Measurements from ENCODE around the gene ETV3L. TPM values are rescaled to one million over a fixed set of nuclear protein-coding genes. Genes with fewer than 3 reads are reported as not detected.

ETV3L gene
- polyA plus RNA-seq, 1 experiment, result not detected

DNA sequence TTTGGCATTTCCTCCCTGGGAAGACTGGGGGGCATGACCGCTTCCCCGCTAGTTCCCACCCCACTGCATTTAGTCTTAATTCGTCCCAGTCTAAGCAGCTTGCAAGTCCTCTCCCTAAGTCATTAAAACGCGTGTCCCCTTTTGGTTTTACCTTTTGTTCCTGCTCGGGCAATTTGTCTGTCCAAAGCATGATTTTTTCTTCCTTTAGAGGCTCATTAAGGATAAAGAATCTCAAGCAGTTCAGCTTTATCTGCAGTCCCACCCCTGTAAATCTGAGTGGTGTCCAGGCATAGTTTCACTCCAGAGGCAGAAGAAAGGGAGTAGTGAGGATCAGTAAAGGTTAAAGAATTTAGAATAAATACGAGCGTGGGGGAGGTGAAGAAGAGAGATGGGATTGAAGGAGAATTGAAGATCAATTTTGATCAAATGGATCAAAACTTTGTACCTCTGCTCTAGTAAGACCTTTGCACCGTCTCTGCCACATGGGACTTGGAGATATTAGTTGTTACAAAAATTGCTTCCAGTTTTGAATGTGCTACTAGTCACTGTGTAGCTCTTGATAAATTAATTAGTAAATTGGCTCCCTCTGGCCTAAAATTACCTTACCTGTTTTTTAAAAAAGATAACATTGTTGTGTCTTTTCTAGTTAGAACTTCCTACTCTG lies 39.6 kb upstream of the ETV3L start:
- Histone ChIP-seq H3K27me3 (ENCODE audit: control insufficient read depth, insufficient read depth, low read length) (0 out of 2 replicates have a peak, but pooled peaks cover under 1% of the 10 kb centered on the region), H3K36me3 (ENCODE audit: control insufficient read depth, insufficient read depth, low read length) (peaks cover 4% of the 10 kb centered on the region), H3K4me3 (ENCODE audit: low read depth, low read length) (peak overlapping the region; percentile 96)
- TF ChIP-seq, protein P1, sequence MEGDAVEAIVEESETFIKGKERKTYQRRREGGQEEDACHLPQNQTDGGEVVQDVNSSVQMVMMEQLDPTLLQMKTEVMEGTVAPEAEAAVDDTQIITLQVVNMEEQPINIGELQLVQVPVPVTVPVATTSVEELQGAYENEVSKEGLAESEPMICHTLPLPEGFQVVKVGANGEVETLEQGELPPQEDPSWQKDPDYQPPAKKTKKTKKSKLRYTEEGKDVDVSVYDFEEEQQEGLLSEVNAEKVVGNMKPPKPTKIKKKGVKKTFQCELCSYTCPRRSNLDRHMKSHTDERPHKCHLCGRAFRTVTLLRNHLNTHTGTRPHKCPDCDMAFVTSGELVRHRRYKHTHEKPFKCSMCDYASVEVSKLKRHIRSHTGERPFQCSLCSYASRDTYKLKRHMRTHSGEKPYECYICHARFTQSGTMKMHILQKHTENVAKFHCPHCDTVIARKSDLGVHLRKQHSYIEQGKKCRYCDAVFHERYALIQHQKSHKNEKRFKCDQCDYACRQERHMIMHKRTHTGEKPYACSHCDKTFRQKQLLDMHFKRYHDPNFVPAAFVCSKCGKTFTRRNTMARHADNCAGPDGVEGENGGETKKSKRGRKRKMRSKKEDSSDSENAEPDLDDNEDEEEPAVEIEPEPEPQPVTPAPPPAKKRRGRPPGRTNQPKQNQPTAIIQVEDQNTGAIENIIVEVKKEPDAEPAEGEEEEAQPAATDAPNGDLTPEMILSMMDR (IDR thresholded peaks at IDR 0.05; ENCODE audit: insufficient read depth, low read depth, low read length), result no peak
- DNase-seq (ENCODE audit: low read depth), result peak; percentile 11
- ChIA-PET CTCF (interaction anchor here (0.6 to 5.7 kb wide), 5 partner anchors 9 to 49 kb away, joined by 3 to 55 read pairs (median 4); no protein-coding TSS in a partner anchor), POLR2A (no interaction called here)

DNA sequence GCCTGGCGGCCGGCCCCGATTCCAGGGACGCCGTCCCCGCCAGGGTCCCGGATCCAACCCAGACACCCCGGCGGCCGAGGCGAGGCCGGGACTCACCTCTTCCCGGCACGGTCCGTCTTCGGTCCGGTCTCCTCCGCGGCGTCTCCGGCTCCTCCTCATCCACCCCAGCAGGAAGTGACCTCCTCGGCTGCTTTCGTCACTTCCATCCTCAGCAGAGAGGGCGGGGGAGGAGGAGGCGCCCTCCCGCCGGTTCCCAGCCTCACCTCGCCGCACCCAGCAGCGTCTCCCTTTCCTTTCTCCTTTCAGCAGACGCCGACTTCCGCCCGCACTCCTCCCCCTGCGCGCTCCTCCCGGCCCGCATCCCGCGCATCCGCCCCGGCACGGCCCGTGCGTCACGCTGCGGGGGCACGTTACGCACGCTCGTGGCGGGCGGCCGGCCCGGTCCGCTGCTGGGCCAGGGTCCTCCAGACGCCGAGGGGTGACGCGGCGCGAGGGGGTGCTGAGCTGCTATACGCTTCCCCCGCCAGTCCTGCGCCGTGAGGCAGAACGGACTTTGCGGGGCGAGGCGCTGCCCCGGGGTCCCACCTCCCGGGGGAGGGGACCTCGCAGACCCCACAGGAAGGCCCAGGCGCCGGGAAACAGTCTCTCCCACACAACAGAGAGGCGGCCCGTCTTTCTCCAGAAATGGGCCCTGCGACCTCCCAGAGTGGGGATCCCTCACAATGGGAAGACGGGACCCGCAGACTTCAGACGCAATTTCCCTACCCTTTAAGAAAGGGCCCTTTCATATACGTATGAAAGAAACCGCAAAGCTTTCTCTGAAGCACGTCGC lies 38.8 kb upstream of the ETV3L start, which contains the start of gene ETV3:
TSS of gene ETV3 (minus strand) at position 176 of the 832 bp plus-strand sequence. CDS start 2,043 bp downstream, outside the sequence.
- CTCF ChIA-PET, result interaction anchor here (1.2 to 5.7 kb wide), 5 partner anchors 12 to 48 kb away, joined by 4 to 55 read pairs (median 5); no protein-coding TSS in a partner anchor
- H3K4me3 ChIP-seq (ENCODE audit: low read depth, low read length), result peak within 1 kb of the TSS; percentile 96
- TF ChIP-seq, protein P1 (IDR thresholded peaks at IDR 0.05; ENCODE audit: insufficient read depth, low read depth, low read length), result no peak
- POLR2A ChIA-PET, result no interaction called here
- peaks cover 4% of the 10 kb centered on the region for H3K36me3 ChIP-seq (ENCODE audit: control insufficient read depth, insufficient read depth, low read length)
- DNase-seq (ENCODE audit: low read depth), result peak; percentile 67
- no peaks in the 10 kb centered on the region for H3K27me3 ChIP-seq (ENCODE audit: control insufficient read depth, insufficient read depth, low read length)

DNA sequence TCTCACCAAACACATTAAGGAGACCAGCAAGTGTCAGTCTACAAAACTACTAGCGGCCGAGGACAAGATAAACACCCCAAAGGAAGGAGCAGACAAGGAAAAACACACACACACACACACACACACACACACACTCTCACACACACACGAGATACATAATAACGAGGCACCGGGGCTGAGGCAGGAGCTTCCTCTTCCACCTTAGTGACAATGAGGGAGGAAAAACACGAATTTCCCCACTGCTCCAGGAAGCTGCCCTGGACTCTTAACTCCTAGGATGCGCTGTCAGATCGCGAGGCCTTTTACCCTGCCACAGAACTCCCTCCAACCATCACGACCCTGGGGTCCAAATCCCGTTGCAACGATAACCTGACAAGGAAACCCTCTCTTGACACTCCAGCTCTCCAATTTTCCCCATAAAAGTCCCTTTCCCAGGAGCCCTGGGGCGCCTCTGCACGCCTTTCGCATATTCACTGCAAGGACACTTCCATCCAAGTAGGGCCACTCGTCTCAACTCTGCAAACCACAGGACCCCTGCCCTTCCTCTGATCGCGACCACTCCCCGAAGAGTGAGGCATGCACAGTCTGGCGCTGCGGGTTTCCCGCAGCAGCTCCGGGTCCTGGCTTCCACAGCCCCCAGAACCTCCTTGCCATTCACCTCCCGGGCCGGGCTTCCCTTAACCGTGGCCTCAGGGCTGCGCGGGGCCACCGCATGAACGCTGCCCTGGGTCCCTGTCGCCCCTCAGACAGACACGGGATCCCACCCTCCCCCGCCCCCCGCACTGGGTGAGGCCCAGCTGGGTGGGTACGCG lies 38.0 kb upstream of the ETV3L start:
- H3K36me3 ChIP-seq (ENCODE audit: control insufficient read depth, insufficient read depth, low read length), result peaks cover 6% of the 10 kb centered on the region
- CTCF ChIA-PET, result interaction anchor here (0.9 to 5.7 kb wide), 7 partner anchors 12 to 446 kb away, joined by 3 to 55 read pairs (median 5); no protein-coding TSS in a partner anchor
- POLR2A ChIA-PET, result interaction anchor here (0.6 to 0.7 kb wide), 2 partner anchors 20 to 1865 kb away, joined by 3 read pairs; no protein-coding TSS in a partner anchor
- TF ChIP-seq, protein P1 (IDR thresholded peaks at IDR 0.05; ENCODE audit: insufficient read depth, low read depth, low read length), result no peak
- peak overlapping the region; percentile 96 for H3K4me3 ChIP-seq (ENCODE audit: low read depth, low read length)
- H3K27me3 ChIP-seq (ENCODE audit: control insufficient read depth, insufficient read depth, low read length), result no peaks in the 10 kb centered on the region
- DNase-seq (ENCODE audit: low read depth), result no peak

DNA sequence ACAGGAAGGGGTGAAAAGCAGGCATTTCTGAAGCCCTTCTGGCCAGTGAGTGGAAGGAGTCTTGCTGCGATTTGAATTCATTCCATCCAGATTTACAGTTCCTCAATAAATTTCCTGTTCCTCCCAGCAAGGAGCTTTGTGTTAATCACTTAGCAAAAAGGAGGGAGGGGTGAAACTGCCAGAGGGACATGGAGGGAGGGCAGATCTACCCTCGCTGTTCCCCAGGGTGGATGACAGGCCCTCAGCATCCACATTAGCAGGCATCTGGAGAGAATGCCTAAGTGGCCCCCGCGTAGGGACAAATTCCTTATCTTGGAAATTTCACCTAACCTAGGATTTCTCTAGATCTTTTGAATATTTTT lies 37.4 kb upstream of the ETV3L start:
- Histone ChIP-seq H3K36me3 (ENCODE audit: control insufficient read depth, insufficient read depth, low read length) (peaks cover 6% of the 10 kb centered on the region), H3K27me3 (ENCODE audit: control insufficient read depth, insufficient read depth, low read length) (no peaks in the 10 kb centered on the region), H3K4me3 (ENCODE audit: low read depth, low read length) (peak overlapping the region; percentile 96)
- POLR2A ChIA-PET, result interaction anchor here (0.6 to 0.7 kb wide), 2 partner anchors 21 to 1865 kb away, joined by 3 read pairs; no protein-coding TSS in a partner anchor
- TF ChIP-seq, protein P1 (IDR thresholded peaks at IDR 0.05; ENCODE audit: insufficient read depth, low read depth, low read length), result no peak
- DNase-seq (ENCODE audit: low read depth), result no peak
- CTCF ChIA-PET, result interaction anchor here (0.9 to 5.5 kb wide), 5 partner anchors 11 to 445 kb away, joined by 3 to 22 read pairs (median 5); no protein-coding TSS in a partner anchor
